ENCODE measurements around the gene CSF3R.
"Not testable (repeated sequence)": the region's sequence is repeated elsewhere in the genome, so short reads cannot be mapped to it uniquely, and the experiment has no call there.

Gene CSF3R

DNA sequence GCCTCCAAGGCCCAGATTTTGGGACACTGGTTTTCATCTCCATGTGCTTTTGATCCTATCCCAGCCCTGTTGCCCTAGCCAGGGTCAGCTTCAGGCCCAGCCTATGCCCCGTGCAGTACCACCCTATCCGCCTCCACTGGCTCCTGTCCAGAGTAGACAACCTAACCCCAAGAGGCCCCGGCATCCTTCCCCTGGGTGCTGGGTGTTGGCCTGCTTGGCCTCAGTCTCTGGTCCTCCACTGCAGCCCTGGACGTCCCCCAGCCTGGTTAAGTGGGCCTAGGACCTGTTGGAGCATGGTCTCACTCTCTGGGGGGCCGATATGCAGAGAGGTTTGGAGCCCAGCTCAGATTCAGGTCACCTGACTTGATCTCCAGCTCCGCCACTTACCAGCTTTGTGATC is 1.6 kb downstream of the CSF3R start:
- no peak for DNase-seq

DNA sequence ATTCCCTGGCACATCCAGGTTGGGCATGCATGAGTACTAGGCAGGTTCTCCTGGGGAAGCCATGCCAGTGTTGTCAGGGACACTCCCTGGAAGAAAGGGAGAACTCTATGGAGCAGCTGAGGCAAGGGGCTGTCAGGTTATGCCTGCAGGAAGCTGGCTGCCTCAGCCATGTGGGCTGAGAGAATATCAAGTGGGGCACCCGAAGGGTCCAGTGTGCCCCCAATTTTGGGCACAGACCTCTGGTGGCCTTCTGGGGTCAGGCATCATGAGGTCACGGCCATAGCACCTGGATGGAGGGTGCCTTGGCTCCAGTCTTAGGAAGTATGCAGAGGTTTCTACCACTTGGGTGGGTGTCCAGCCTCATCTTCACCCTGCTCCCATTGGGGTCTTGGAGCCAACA is 2.6 kb downstream of the CSF3R start:
- DNase-seq = no peak

DNA sequence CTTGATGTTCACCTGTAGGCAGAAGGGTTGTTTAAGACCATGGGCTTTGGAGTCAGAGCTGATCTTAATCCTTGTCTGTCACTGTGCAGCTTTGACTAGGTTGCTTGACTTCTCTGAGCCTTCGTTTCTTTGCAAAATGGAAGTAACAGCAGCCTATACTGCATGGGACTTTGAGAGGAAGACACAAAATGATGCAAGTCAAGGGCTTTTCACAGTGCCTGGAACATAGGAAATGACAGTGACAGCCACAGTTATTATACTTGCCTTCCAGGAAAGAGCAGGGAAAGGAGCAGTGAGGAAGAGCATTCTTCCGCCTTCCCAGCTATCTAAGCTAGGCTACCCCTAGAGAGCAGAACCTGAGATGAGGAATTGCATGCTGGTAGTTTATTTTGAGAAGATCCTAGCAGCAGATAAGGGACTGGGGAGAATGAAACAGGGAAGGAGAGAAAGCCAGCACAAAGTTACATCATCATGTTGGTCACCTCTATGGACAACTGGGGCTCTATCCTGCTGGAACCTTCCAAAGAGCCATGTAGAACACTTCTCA is 3.1 kb downstream of the CSF3R start:
- no peak for DNase-seq

DNA sequence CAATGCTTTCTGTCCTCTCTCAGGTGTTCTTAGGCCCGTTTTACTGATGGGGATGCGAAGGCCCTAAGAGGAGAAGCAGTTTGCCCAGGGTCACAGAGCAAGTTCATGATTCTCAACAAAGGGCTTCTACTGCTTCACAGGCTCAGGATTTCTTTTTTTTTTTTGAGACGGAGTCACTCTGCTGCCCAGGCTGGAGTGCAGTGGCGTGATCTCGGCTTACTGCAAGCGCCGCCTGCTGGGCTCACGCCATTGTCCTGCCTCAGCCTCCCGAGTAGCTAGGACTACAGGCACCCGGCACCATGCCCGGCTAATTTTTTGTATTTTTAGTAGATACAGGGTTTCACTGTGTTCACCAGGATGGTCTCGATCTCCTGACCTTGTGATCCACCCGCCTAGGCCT is 5.1 kb downstream of the CSF3R start:
- not testable (repeated sequence) for DNase-seq

DNA sequence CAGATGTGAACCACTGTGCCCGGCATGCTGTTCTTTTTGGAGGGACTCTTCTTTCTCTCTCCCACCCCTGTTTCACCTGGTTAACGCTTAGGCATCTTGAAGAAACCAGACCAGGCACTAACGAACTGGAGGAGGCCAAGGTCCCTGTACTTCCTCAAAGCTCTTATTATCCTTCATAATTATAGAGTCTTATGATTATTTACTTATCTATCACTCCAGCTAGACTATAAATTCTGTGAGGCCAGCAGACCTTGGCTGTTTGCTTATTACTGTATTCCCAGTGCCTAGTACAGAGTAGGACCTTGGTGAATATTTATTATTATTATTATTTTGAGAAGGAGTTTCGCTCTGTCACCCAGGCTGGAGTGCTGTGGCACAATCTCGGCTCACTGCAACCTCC is 5.8 kb downstream of the CSF3R start:
- no peak for DNase-seq

DNA sequence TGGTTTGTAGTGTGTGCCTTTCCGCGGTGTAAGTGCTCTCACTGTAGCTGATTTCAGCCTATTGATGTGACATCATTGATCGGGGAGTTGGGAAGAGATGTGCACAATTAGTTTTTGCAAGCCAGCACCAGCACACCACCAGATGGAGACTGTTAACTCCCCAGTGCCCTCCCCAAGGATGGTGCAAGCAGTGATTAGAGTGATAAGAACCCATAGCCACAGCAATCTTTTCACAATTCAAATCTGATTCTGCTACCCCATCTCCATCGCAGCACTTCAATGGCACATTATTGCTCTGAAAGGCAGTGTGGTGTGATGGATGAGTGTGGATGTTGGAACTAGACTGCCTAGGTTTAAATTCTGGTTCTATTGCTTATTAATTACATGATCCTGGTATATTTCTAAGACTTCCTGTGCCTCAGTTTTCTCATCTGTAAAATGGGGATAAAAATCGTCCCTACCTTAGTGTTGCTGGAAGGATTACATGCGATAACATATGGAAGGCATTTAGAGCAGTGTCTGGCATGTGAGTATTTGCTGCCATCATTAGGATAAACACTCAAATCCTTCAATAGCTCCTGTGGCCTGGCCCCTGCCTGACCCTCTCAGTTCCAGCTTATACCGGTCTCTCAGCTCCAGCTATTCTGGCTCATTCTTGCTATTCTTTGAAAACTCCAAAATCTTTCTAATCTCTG is 6.7 kb downstream of the CSF3R start:
- DNase-seq = no peak

DNA sequence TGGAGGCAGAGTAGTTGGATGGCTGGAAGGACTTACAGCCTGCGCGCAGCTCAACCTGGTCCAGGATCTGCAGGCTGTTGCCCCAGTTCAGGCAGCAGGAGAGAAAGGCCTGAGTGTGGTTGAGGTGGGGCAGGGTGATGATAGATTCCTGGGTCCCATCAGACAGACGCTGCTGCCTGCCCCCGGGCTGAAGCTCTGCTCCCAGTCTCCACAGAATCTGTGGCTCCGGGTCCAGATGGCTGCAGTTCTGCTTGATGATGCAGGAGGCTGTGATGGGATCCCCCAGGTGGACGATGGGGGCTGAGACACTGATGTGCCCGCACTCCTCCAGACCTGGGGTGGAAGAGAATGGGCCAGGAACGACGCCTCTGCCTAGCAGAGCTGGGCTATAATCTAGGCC is 7.4 kb downstream of the CSF3R start:
- DNase-seq = no peak

DNA sequence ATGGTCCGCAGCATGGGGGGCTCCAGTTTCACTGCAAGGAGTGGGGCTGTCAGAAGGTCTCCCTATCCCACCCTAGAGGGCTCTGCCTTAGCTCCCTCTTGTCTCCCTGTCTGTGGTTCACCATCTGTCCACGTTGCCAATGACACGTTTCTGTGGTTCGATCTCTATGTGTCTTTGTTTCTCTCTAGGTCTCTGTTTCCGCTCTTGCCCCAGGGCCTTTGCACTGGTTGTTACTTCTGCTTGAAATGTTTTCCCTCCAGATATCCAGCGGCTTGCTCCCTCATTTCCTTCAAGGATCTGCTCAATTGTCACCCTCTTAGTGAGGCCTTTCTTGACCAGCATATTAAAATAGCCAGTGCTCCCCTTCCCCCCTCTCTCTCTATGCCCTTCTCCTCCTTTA is 10.1 kb downstream of the CSF3R start:
- DNase-seq = no peak

DNA sequence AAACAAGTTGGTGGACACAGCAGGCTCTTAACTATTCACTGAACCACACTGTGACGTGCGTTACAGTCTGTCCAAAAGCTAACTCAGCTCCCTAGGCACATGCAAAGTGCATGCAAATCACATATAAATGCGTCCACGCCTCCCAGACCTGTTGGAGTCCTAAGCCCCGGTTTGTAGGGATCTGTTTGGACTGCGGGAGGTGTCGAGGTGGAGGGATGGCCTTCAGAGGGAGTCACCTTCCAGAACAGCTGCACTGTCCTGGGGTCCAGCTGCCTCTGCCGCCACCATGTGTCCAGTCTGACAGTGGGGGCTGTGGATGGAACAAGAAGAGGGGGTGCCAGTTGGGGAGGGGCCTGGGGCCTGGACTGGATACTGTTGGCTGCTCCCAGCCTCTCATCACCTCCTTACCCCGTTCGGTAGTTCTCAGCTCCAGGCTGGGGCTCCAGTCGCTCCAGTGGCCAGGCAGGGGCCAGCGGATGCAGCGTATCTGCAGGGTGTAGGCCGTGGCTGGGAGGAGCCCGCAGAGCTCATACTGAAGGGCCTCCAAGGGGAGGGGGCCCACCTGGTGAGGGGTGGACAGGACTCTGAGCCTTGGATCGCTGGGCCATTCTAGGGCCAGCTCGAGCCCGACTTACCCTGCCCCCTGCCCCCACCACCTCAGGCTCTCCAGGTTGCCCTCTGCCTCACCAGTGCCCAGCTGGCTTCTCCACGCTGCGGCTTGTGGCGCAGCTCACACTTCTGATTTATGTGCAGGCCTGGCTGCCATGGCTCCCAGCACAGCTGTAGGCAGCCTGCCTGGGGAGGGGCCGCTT is 10.7 kb downstream of the CSF3R start:
- no peak for DNase-seq

DNA sequence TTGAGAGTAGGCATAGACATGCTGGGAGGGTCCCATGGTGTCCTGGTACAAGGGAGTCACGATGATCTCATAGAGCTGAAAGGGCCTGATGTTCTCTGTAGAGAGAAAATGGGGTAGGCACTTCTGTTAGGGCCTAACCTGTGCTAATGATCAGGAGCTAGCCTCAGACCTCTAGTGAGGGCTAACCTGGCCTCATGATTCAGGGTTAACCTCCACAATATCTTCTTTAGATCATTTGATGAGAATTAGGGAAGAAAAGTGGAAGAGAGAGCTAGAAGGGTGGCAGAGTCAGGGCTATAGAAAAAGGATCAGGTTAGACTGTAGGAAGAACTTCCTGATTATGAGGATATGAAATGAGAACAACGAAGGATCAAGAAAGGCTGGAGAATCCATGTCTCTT is 13.6 kb downstream of the CSF3R start:
- no peak for DNase-seq

DNA sequence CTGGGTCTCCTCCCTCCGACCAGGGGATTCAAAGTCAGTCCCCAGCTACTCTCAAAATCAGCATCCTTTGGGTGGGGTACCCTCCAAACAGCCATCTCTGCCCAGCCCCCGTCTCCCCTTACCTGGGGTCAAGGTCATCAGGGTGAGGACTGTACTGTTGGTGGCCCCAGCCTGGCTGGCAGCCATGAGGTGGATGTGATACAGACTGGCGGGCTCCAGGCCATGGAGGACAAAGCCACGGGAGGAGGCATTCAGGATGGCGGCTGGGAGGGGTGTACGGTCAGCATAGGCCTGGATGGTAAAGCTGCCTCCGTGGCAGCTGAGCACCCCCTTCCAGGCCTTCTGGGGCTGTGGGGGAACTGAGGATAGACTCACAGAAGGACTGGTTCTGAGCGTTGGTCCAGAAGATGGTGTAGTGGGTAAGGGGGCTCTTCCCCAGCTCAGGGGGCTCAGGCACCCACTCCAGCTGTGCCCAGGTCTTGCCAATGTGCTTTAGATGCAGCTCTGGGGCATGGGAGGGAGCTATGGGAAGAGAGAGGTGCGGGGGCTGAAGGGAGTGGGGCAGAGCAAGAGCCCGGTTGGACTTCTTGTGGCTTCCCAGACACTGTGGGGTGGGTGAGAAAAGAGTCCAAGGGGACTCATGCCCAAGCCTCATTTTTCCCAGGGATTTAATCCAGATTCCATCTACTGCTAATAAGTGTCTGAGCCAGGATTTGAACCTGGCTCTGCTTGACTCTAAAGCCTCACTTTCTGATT is 14.8 kb downstream of the CSF3R start:
- DNase-seq = no peak

DNA sequence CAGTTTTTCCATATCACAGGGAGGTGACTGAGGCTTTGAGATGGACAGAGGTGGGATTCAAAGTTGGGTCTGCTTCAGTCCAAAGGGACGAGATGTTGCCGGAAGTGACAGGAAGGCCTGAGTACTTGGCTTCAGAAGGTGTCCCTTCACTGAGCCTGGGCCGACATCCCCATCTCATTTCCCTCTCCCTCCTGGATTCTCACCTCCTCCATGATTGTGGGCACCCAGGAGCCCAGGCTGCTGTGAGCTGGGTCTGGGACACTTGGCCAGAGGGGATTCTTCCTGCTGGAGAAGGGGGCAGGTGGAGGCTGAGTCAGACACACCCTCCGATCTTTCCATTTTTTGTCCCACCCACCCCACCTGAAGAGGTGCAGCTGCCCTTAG is 15.7 kb downstream of the CSF3R start:
- DNase-seq = no peak

DNA sequence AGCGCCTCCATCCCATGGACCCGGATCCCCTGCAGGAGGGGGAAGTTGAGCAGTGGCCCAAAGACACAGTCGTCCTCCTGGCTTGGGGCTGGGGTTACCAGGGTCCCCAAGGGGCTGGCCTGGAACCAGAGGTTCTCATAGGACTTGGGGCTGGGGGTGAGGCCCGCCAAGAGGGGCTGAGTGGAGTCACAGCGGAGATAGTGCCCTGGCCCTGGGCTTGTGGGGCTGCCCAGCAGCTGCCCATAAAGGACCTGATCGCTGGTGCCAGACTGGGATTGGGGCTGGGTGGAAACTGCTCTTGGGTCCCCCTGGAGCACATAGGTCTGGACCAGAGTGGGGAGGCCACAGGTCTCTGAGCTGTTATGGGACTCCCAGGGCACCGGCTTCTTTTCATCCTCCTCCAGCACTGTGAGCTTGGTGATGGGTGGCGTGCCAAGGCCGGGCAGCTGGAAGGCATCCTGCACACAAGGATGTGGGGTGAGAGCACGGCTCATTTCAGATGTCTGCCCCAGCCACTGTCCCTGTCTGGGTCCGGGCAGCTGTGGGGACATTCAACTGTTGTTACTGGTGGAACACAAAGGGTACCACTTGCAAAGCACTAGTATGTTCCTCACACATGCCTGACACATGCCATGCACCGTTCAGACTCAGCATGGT is 16.2 kb downstream of the CSF3R start:
- DNase-seq = no peak

DNA sequence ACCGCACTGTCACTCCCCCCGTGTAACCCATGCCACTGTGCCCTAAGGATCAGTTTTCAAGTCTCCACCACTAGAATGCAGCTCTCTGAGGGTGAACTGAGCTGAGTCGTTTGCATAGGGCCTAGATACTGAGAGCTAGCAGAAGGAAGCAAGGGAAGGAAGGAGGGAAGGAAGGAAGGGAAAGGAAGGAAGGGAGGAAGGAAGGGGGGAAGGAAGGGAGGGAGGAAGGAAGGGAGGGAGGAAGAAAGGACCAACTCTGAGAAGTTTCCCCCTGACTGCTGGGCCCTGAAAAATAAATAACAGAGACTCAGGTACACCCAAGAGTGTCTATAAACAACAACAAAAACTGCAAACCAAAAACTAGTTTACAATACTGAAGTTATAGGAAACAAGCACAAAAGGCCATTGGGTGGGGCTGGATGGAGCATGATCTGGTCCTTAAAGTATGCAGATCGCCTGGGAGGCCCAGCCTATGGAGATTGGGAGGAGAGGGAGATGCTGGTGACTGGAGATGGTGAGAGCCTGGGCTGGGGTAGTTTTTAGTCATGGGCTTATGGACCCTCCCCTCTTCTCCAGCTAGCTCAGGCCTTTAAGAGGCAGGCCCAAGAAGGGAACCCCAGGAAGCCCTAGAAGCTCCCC is 16.9 kb downstream of the CSF3R start:
- DNase-seq = no peak

DNA sequence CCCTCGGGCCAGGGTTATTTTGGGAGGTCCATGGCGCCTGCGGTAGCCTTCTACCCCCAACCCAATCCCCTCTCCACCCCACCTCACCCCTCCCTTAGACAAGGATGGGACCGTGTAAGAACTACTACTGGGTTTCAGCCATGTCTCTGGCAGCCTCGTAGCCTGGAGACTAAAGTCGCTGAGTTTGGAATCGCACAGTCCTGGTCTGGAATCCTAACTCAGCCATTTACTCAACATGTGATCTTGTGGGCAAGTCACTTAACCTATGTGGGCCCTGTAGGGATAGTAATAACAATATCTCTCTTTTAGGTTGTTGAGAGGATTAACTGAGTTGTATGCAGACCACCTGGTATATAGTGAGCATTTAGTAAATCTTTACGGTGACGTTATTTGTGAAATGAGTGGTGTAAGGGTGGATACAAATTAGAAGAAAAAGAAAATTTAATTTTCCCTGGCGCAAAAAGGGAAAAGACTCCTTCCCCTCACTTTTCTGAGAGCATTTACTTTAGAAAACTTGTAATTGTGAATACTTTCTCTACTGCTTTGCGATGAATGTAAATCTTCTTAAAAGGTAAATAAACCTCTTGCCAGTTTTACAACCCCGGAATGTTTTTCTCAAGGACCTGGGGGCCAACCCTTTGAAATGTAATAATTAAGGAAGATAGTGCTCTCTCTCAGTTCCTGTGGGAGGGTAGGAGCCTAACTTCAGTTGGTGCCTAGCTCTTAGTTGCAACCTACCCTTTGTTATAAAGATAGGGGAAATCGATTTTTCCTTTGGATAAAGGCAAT is 17.9 kb downstream of the CSF3R start:
- no peak for DNase-seq

DNA sequence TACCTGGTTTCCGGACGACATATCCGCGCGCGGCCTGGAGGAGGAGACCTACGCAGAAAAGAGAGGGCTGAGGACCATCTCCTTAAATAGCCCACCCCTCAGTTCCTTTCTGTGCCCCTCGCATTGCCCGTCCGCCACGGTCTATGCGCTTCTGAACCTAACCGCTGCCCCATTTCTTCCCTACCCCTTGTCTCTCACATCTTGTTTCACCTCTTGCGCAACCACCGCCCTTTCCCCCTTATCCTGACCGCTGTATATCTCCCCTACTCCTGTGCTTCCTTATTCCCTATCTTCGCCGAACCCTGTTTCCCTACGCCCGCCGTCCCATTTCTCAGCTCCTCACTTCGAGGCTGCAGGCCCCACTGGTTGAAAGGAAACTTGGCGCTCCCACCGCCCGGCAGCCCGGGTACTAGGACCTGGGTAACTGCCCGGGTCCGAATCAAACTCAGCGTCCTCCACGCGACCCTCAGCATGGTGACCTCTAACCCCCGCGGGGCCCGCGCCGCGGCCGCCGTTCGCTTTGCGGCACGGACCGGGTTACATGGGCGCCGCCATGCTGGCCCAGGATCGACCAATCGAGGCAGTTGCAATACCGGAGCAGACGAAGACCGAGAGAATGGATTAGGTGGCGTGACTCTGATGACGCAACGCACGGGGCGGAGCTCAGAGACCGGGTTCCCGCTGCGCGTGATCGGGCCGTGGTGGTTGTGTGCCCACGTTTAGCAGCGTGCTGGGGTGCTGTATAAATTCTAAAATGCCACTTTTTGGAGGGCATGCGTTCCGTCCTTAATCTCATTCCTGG is 18.7 kb downstream of the CSF3R start, which contains the start of gene MRPS15:
MRPS15 (minus strand) TSS at position 582 of the 802 bp plus-strand sequence; CDS start at position 473, 109 bp downstream.
- peak; percentile 98 for DNase-seq

DNA sequence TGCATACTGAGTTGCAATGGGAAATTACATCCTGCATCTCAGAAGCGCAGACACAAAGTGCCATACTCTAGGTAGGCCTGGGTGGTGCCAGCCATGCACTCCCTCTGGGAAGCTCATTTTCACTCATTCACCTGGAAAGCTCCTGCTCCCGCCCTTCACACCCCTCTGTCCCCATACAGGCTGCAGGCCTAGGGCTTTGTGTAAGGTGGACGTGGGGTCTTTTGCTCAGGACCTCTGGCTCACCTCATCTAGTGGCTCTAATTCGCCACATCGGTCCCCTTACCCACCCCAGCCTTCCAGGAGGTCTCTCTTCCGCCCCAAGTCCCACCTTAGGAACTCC is 19.3 kb downstream of the CSF3R start:
- DNase-seq = no peak

DNA sequence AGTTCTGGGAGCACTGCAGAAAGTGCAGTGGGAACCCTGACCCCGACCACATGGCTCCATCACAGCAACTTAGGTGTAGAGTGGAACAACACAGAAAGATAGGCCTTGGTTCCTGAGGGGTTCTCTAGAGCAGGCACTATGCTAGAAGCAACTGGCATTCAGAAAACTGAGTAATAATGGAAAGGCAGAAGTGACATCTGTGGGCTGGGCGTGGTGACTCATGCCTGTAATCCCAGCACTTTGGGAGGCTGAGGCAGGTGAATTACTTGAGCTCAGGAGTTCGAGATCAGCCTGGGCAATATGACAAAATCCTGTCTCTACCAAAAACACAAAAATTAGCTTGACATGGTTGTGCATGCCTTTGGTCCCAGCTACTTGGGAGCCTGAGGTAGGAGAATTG is 23.8 kb downstream of the CSF3R start:
- DNase-seq = peak; percentile 63

DNA sequence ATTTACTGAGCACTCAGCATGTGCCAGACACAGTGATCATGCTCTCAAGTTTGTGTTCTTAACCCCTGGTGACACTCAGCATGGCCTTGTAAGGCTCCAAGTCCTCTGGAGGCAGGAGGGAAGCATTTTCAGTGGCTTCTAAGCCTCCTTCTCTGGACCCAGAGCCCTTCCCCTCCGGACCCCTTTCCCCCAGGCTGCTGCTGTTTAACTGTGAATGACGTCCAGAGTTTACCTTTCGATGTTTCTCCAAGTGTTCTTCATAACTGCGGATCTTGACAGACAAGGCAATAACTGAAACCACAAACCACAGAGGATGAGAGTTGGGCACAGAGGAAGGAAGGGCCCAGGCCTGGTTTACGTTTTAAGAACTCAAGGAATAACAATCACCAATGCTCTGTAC is 25.0 kb downstream of the CSF3R start:
- DNase-seq = no peak

DNA sequence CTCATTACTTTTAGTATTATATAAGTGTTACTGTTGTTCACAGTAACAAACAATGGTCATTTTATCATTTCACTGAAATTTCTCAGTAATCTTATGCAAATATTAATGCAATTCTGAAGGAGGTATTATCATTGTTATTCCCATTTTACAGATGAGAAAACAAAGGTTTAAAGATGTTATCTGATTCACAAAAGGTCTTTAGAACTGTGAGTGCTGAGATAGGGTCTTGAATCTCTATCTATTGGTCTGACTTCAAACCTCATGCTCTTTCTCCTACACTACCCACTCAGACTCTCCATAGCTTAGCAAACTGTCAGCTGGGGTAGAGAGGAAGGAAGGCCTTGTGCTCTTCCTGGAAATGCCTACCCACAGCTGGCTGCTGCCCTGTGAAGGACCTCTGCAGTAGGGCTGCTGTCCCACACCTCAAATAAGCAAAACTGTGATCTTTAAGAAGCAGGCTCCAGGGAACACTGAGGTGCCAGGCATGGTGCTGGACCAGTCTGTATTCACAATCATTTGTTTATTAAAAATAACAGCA is 26.3 kb downstream of the CSF3R start:
- no peak for DNase-seq

DNA sequence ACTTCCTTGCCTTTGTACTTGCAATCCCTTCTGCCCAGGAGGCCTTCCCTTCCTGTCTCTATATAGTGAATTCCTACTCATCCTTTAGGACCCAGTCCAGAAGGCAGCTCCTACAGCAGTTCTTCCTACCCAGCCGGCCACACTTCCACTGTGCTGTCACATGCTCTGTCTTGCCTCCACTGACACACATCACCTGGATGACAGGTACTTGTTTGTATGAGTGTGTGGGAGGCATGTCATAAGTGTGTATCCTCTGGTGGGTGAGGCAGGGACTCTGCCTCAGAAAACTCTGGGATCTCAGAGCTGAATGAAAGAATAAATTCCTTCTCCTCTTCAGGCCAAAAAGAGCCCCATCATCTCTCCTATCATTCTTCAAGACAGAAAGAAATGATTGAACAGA is 27.3 kb downstream of the CSF3R start:
- no peak for DNase-seq
